Kidney tubule cell (primary cell): ENCODE results near the gene ADGRB2.

ENCODE experiments used
- DNase-seq: peaks from one replicate; pipeline ENCODE4 v3.0.0-alpha.2; 2018; ENCODE audit warnings: low spot score

ADGRB2 gene

GRCh38 chr1:31795801-31796621 is 31.9 kb upstream of the ADGRB2 start:
- peak; percentile 62 for DNase-seq

GRCh38 chr1:31795096-31795675 is 31.0 kb upstream of the ADGRB2 start:
- no peak for DNase-seq

GRCh38 chr1:31793586-31794285 is 29.6 kb upstream of the ADGRB2 start:
- DNase-seq = no peak

- no peak for DNase-seq
Observed at GRCh38 chr1:31793086-31793485, 28.9 kb upstream of the ADGRB2 start.

GRCh38 chr1:31792541-31792940 is 28.4 kb upstream of the ADGRB2 start:
- no peak for DNase-seq

GRCh38 chr1:31792116-31792515 is 28.0 kb upstream of the ADGRB2 start:
- DNase-seq = no peak

GRCh38 chr1:31791131-31791858 is 27.2 kb upstream of the ADGRB2 start:
- no peak for DNase-seq

GRCh38 chr1:31790641-31791091 is 26.5 kb upstream of the ADGRB2 start:
- DNase-seq = no peak

- no peak for DNase-seq
Observed at GRCh38 chr1:31790140-31790539, 26.0 kb upstream of the ADGRB2 start.

GRCh38 chr1:31789259-31790065 is 25.3 kb upstream of the ADGRB2 start:
- peak; percentile 86 for DNase-seq

- peak; percentile 58 for DNase-seq
Observed at GRCh38 chr1:31788825-31789256, 24.7 kb upstream of the ADGRB2 start.

- DNase-seq = peak; percentile 90
Observed at GRCh38 chr1:31788138-31788824, 24.1 kb upstream of the ADGRB2 start.

- no peak for DNase-seq
Observed at GRCh38 chr1:31787786-31788137, 23.6 kb upstream of the ADGRB2 start.

- DNase-seq = no peak
Observed at GRCh38 chr1:31787261-31787660, 23.1 kb upstream of the ADGRB2 start.

GRCh38 chr1:31786366-31787060 is 22.4 kb upstream of the ADGRB2 start:
- DNase-seq = no peak

- DNase-seq = no peak
Observed at GRCh38 chr1:31785947-31786290, 21.8 kb upstream of the ADGRB2 start.

- DNase-seq = no peak
Observed at GRCh38 chr1:31785020-31785946, 21.1 kb upstream of the ADGRB2 start.

- no peak for DNase-seq
Observed at GRCh38 chr1:31784356-31785019, 20.3 kb upstream of the ADGRB2 start.

- no peak for DNase-seq
Observed at GRCh38 chr1:31783846-31784245, 19.7 kb upstream of the ADGRB2 start.
